A549 treated with RU486 at 1 μM for 4 hours (cell line): ENCODE results near the gene TRNP1. TPM values are rescaled to one million over a fixed set of nuclear protein-coding genes. Genes with fewer than 3 reads are reported as not detected.

Source experiments
- total RNA-seq: library from RNA; stranded (reverse); fragments of 200-300 nt; extraction: Qiagen RNA extraction; gene quantifications from 5 replicates; pipeline ENCODE4 v1.2.3, GENCODE V29; 2022; ENCODE audit warnings: low read depth

TRNP1 gene
- 146 to 217 TPM (median 205 TPM) in 5 replicates for total RNA-seq

DNA sequence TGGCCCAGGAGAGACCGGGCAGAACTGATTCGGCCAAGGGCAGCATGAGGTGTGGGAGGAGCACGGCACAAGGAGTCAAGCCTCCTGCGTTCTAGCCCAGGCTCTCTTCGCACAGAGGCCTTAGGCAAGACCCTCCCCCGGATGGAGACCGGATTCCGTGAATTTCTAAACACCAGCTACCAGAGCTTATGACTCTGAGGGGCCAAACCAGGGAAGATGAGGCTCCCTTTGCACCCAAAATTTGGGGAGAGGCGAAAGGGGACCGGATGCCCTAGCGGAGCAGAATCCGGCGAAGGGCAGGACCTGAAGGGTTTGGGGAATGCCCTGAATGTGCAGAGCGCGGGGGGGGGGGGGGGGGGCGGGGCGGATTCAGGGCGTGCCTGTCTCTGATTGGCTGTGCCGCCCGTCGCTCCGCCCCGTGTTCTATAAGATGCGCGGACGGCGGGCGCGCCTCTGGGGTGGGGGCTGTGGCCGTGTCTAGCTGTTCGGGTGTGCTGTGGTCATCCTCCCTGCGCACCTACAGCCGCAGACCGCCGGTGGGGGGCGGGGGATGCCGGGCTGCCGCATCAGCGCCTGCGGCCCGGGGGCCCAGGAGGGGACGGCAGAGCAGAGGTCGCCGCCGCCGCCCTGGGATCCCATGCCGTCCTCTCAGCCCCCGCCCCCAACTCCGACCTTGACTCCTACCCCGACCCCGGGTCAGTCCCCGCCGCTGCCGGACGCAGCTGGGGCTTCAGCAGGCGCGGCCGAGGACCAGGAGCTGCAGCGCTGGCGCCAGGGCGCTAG is at the start of gene TRNP1:
TRNP1 (plus strand) TSS at position 456 of the 783 bp plus-strand sequence; CDS start at position 551, 95 bp downstream.

GRCh38 chr1:26959722-26960624 is 33.5 kb upstream of the TRNP1 start, which contains the start of gene KDF1:
Gene KDF1, minus strand, starts transcription at chr1:26960468. Its CDS starts 8,088 bp downstream, at chr1:26952380.

Other genes with a start within 250 kb of the TRNP1 start
- 4.8 to 6.4 TPM (median 6.1 TPM) in 5 replicates for gene PIGV, start 205.7 kb upstream of the TRNP1 start, total RNA-seq
- gene ZDHHC18, start 167.0 kb upstream of the TRNP1 start, total RNA-seq: 35.7 to 44.9 TPM (median 39.9 TPM) in 5 replicates
- gene SFN, start 130.5 kb upstream of the TRNP1 start, total RNA-seq: 480 to 623 TPM (median 596 TPM) in 5 replicates
- gene GPN2, start 103.4 kb upstream of the TRNP1 start, total RNA-seq: 19.0 to 32.4 TPM (median 28.6 TPM) in 5 replicates
- 8.5 to 11.9 TPM (median 10.7 TPM) in 5 replicates for gene GPATCH3, start 93.2 kb upstream of the TRNP1 start, total RNA-seq
- gene NR0B2, start 79.7 kb upstream of the TRNP1 start, total RNA-seq: not detected in 5 replicates
- gene NUDC, start 71.9 kb upstream of the TRNP1 start, total RNA-seq: 125 to 158 TPM (median 131 TPM) in 5 replicates
- 0.15 TPM in 1 of 5 replicates, not detected in the others for gene KDF1, start 33.2 kb upstream of the TRNP1 start, total RNA-seq
- gene TENT5B, start 19.2 kb downstream of the TRNP1 start, total RNA-seq: 0.53 to 0.99 TPM (median 0.58 TPM) in 5 replicates
- gene SLC9A1, start 161.4 kb downstream of the TRNP1 start, total RNA-seq: 10.3 to 14.0 TPM (median 13.7 TPM) in 5 replicates
- 5.5 to 8.0 TPM (median 7.1 TPM) in 5 replicates for gene WDTC1, start 240.9 kb downstream of the TRNP1 start, total RNA-seq